Stimulated activated CD4-positive, alpha-beta T cell treated with anti-CD3 and anti-CD28 coated beads, Interleukin-4, amount 100 ng/mL, for 24 hours (primary cell): Measurements from ENCODE around the gene UNC5A.

ENCODE experiments used
- DNase-seq: peaks from one replicate; pipeline ENCODE4 v3.0.0-alpha.2; 2020

UNC5A gene

GRCh38 chr5:176847148-176847547 is 36.8 kb downstream of the UNC5A start:
- no peak for DNase-seq

- no peak for DNase-seq
Measured at GRCh38 chr5:176847726-176848290, 37.4 kb downstream of the UNC5A start.

GRCh38 chr5:176848651-176849050 is 38.3 kb downstream of the UNC5A start:
- no peak for DNase-seq

- DNase-seq = no peak
Measured at GRCh38 chr5:176849611-176850227, 39.4 kb downstream of the UNC5A start.

- no peak for DNase-seq
Measured at GRCh38 chr5:176850371-176851245, 40.2 kb downstream of the UNC5A start.

- DNase-seq = no peak
Measured at GRCh38 chr5:176851380-176851779, 41.0 kb downstream of the UNC5A start.

- no peak for DNase-seq
Measured at GRCh38 chr5:176851871-176852658, 41.7 kb downstream of the UNC5A start.

GRCh38 chr5:176853151-176853778 is 42.9 kb downstream of the UNC5A start:
- DNase-seq = no peak

- DNase-seq = no peak
Measured at GRCh38 chr5:176854164-176854563, 43.8 kb downstream of the UNC5A start.

- DNase-seq = no peak
Measured at GRCh38 chr5:176855598-176855997, 45.2 kb downstream of the UNC5A start.

GRCh38 chr5:176856746-176857145 is 46.4 kb downstream of the UNC5A start:
- no peak for DNase-seq

- no peak for DNase-seq
Measured at GRCh38 chr5:176857216-176857893, 47.0 kb downstream of the UNC5A start.

GRCh38 chr5:176857894-176858273 is 47.5 kb downstream of the UNC5A start:
- no peak for DNase-seq

GRCh38 chr5:176859916-176860315 is 49.6 kb downstream of the UNC5A start:
- DNase-seq = no peak

- no peak for DNase-seq
Measured at GRCh38 chr5:176860381-176860780, 50.0 kb downstream of the UNC5A start.

GRCh38 chr5:176861276-176861675 is 50.9 kb downstream of the UNC5A start:
- DNase-seq = no peak

- no peak for DNase-seq
Measured at GRCh38 chr5:176862330-176862995, 52.1 kb downstream of the UNC5A start.

GRCh38 chr5:176863041-176863764 is 52.8 kb downstream of the UNC5A start:
- no peak for DNase-seq

GRCh38 chr5:176863765-176864098 is 53.4 kb downstream of the UNC5A start:
- DNase-seq = no peak

- DNase-seq = no peak
Measured at GRCh38 chr5:176864755-176865154, 54.4 kb downstream of the UNC5A start.

- DNase-seq = no peak
Measured at GRCh38 chr5:176865964-176866363, 55.6 kb downstream of the UNC5A start.
